ENCODE data around the gene ARG2.
"Not testable (repeated sequence)": the region's sequence is repeated elsewhere in the genome, so short reads cannot be mapped to it uniquely, and the experiment has no call there.

Gene ARG2

GRCh38 chr14:67622675-67623074 is 3.0 kb downstream of the ARG2 start:
- Histone ChIP-seq H3K9ac (ENCODE audit: low read length) (no peak overlapping the region), H3K27me3 (ENCODE audit: insufficient read depth, low read length) (no peaks in the 10 kb centered on the region), H3K18ac (ENCODE audit: low read length) (no peak overlapping the region), H3K4me2 (ENCODE audit: low read length) (no peak overlapping the region), H3K79me2 (ENCODE audit: control insufficient read depth, insufficient read depth, low read length, poor library complexity) (peaks cover 3% of the 10 kb centered on the region), H2BK120ac (ENCODE audit: insufficient read depth, low read length, poor library complexity) (no peak overlapping the region), H3K4me3 (ENCODE audit: low read depth, low read length) (no peak overlapping the region), H3K4me1 (ENCODE audit: control insufficient read depth in 1 of 2, insufficient read depth in 2 of 2, low read length in 2 of 2) (peaks cover 4 to 6% of the 10 kb centered on the region in 2 experiments), H4K8ac (ENCODE audit: low read depth, low read length) (no peak overlapping the region), H4K12ac (ENCODE audit: low read depth, low read length) (no peak overlapping the region), H2AFZ (ENCODE audit: insufficient read depth, low read length, poor library complexity) (no peak overlapping the region), H2BK12ac (ENCODE audit: low read length) (no peak overlapping the region), H2BK5ac (ENCODE audit: low read depth, low read length, poor library complexity) (no peak overlapping the region), H3K79me1 (ENCODE audit: low read length) (peaks cover 3% of the 10 kb centered on the region), H4K91ac (ENCODE audit: low read depth, low read length) (no peak overlapping the region), H3K9me3 (ENCODE audit: insufficient read depth, low read depth, low read length) (no peaks in the 10 kb centered on the region), H3K27ac (ENCODE audit: low read depth, low read length) (peak overlapping the region; percentile 39), H3K14ac (ENCODE audit: low read length) (no peak overlapping the region), H3K4ac (ENCODE audit: low read depth, low read length) (no peak overlapping the region), H3K23ac (ENCODE audit: low read length) (no peak overlapping the region), H2AK5ac (ENCODE audit: low read length) (no peak overlapping the region), H3K36me3 (ENCODE audit: control insufficient read depth in 1 of 2, insufficient read depth in 2 of 2, low read length in 2 of 2) (peaks cover 0 to 2% of the 10 kb centered on the region in 2 experiments)
- DNase-seq: peak in 1 of 2 donors; percentile 20
- WGBS (ENCODE audit: extremely low coverage, insufficient coverage, insufficient read length): no CpG with 5 or more reads among the region's 4 CpGs

GRCh38 chr14:67623114-67623513 is 3.4 kb downstream of the ARG2 start:
- Histone ChIP-seq H3K27ac (ENCODE audit: low read depth, low read length) (peak overlapping the region; percentile 39), H3K79me2 (ENCODE audit: control insufficient read depth, insufficient read depth, low read length, poor library complexity) (peaks cover 3% of the 10 kb centered on the region), H3K4me3 (ENCODE audit: low read depth, low read length) (no peak overlapping the region), H3K23ac (ENCODE audit: low read length) (no peak overlapping the region), H2BK5ac (ENCODE audit: low read depth, low read length, poor library complexity) (no peak overlapping the region), H3K79me1 (ENCODE audit: low read length) (peaks cover 3% of the 10 kb centered on the region), H3K9ac (ENCODE audit: low read length) (no peak overlapping the region), H3K14ac (ENCODE audit: low read length) (no peak overlapping the region), H3K18ac (ENCODE audit: low read length) (no peak overlapping the region), H3K36me3 (ENCODE audit: control insufficient read depth in 1 of 2, insufficient read depth in 2 of 2, low read length in 2 of 2) (peaks cover 0 to 2% of the 10 kb centered on the region in 2 experiments), H3K9me3 (ENCODE audit: insufficient read depth, low read depth, low read length) (no peaks in the 10 kb centered on the region), H3K4me1 (ENCODE audit: control insufficient read depth in 1 of 2, insufficient read depth in 2 of 2, low read length in 2 of 2) (peaks cover 4 to 6% of the 10 kb centered on the region in 2 experiments), H2AFZ (ENCODE audit: insufficient read depth, low read length, poor library complexity) (no peak overlapping the region), H3K4me2 (ENCODE audit: low read length) (no peak overlapping the region), H4K12ac (ENCODE audit: low read depth, low read length) (no peak overlapping the region), H3K27me3 (ENCODE audit: insufficient read depth, low read length) (no peaks in the 10 kb centered on the region), H3K4ac (ENCODE audit: low read depth, low read length) (no peak overlapping the region), H2BK12ac (ENCODE audit: low read length) (no peak overlapping the region), H2AK5ac (ENCODE audit: low read length) (no peak overlapping the region), H2BK120ac (ENCODE audit: insufficient read depth, low read length, poor library complexity) (no peak overlapping the region), H4K8ac (ENCODE audit: low read depth, low read length) (no peak overlapping the region), H4K91ac (ENCODE audit: low read depth, low read length) (no peak overlapping the region)
- no CpG with 5 or more reads among the region's 2 CpGs for WGBS (ENCODE audit: extremely low coverage, insufficient coverage, insufficient read length)
- DNase-seq: peak in 1 of 2 donors; percentile 44

- not testable (repeated sequence) for H4K91ac ChIP-seq (ENCODE audit: low read depth, low read length); H3K4me1 ChIP-seq (ENCODE audit: control insufficient read depth in 1 of 2, insufficient read depth in 2 of 2, low read length in 2 of 2); H3K27ac ChIP-seq (ENCODE audit: low read depth, low read length); DNase-seq; H2BK120ac ChIP-seq (ENCODE audit: insufficient read depth, low read length, poor library complexity); H3K14ac ChIP-seq (ENCODE audit: low read length); H3K36me3 ChIP-seq (ENCODE audit: control insufficient read depth in 1 of 2, insufficient read depth in 2 of 2, low read length in 2 of 2); H3K18ac ChIP-seq (ENCODE audit: low read length); H3K23ac ChIP-seq (ENCODE audit: low read length); H2BK5ac ChIP-seq (ENCODE audit: low read depth, low read length, poor library complexity); H3K9ac ChIP-seq (ENCODE audit: low read length); H4K12ac ChIP-seq (ENCODE audit: low read depth, low read length); H2BK12ac ChIP-seq (ENCODE audit: low read length); H3K4ac ChIP-seq (ENCODE audit: low read depth, low read length); H3K79me2 ChIP-seq (ENCODE audit: control insufficient read depth, insufficient read depth, low read length, poor library complexity); H2AK5ac ChIP-seq (ENCODE audit: low read length); H3K9me3 ChIP-seq (ENCODE audit: insufficient read depth, low read depth, low read length); H2AFZ ChIP-seq (ENCODE audit: insufficient read depth, low read length, poor library complexity); H3K79me1 ChIP-seq (ENCODE audit: low read length); H3K4me3 ChIP-seq (ENCODE audit: low read depth, low read length); H3K4me2 ChIP-seq (ENCODE audit: low read length); H3K27me3 ChIP-seq (ENCODE audit: insufficient read depth, low read length); H4K8ac ChIP-seq (ENCODE audit: low read depth, low read length)
- no CpG with 5 or more reads among the region's 1 CpG for WGBS (ENCODE audit: extremely low coverage, insufficient coverage, insufficient read length)
These were observed 6.4 kb downstream of the ARG2 start for GRCh38 chr14:67626131-67626530.

- H4K12ac ChIP-seq (ENCODE audit: low read depth, low read length): no peak overlapping the region
- no peak overlapping the region for H3K14ac ChIP-seq (ENCODE audit: low read length)
- H2BK5ac ChIP-seq (ENCODE audit: low read depth, low read length, poor library complexity): no peak overlapping the region
- H2BK12ac ChIP-seq (ENCODE audit: low read length): no peak overlapping the region
- DNase-seq: no peak
- no peak overlapping the region for H3K4me3 ChIP-seq (ENCODE audit: low read depth, low read length)
- H3K23ac ChIP-seq (ENCODE audit: low read length): no peak overlapping the region
- no peaks in the 10 kb centered on the region for H3K79me2 ChIP-seq (ENCODE audit: control insufficient read depth, insufficient read depth, low read length, poor library complexity)
- H3K27ac ChIP-seq (ENCODE audit: low read depth, low read length): no peak overlapping the region
- H3K27me3 ChIP-seq (ENCODE audit: insufficient read depth, low read length): no peaks in the 10 kb centered on the region
- no peak overlapping the region for H3K4ac ChIP-seq (ENCODE audit: low read depth, low read length)
- H3K79me1 ChIP-seq (ENCODE audit: low read length): no peaks in the 10 kb centered on the region
- no peak overlapping the region for H4K91ac ChIP-seq (ENCODE audit: low read depth, low read length)
- H3K4me2 ChIP-seq (ENCODE audit: low read length): no peak overlapping the region
- H3K9ac ChIP-seq (ENCODE audit: low read length): no peak overlapping the region
- no peak overlapping the region for H3K18ac ChIP-seq (ENCODE audit: low read length)
- H2AFZ ChIP-seq (ENCODE audit: insufficient read depth, low read length, poor library complexity): no peak overlapping the region
- H3K9me3 ChIP-seq (ENCODE audit: insufficient read depth, low read depth, low read length): no peaks in the 10 kb centered on the region
- no peak overlapping the region for H4K8ac ChIP-seq (ENCODE audit: low read depth, low read length)
- no peak overlapping the region for H2BK120ac ChIP-seq (ENCODE audit: insufficient read depth, low read length, poor library complexity)
- H2AK5ac ChIP-seq (ENCODE audit: low read length): no peak overlapping the region
- no peaks in the 10 kb centered on the region for H3K4me1 ChIP-seq (ENCODE audit: control insufficient read depth in 1 of 2, insufficient read depth in 2 of 2, low read length in 2 of 2)
- H3K36me3 ChIP-seq (ENCODE audit: control insufficient read depth in 1 of 2, insufficient read depth in 2 of 2, low read length in 2 of 2): peaks cover 0 to 2% of the 10 kb centered on the region in 2 experiments
These were observed 7.8 kb downstream of the ARG2 start for GRCh38 chr14:67627519-67627918.
